Ovary (tissue), 9 donors: Measurements from ENCODE around the gene TYW1. TPM values are rescaled to one million over a fixed set of nuclear protein-coding genes. Genes with fewer than 3 reads are reported as not detected.
"Not testable (repeated sequence)": the region's sequence is repeated elsewhere in the genome, so short reads cannot be mapped to it uniquely, and the experiment has no call there.

ENCODE experiments used
- DNase-seq, 5 donors: peaks; one replicate each; pipeline ENCODE4 v3.0.0-alpha.2; 2019 to 2020
- H3K27ac ChIP-seq, 2 donors: fragments of 200-600 bp; one replicate each; pipeline versions ENCODE4 v1.5.1 to v1.8.0; 2019 to 2022
- H3K27me3 ChIP-seq: fragments of 200-600 bp; one replicate; pipeline ENCODE4 v1.8.0; 2022
- H3K36me3 ChIP-seq: fragments of 200-600 bp; sonication (generic); one replicate; pipeline ENCODE4 v1.5.1; 2019
- H3K4me1 ChIP-seq: one replicate; pipeline ENCODE4 v1.8.1; 2013; ENCODE audit warnings: mild to moderate bottlenecking, moderate library complexity; ENCODE audit not compliant: insufficient read depth
- H3K4me3 ChIP-seq: fragments of 200-600 bp; sonication (generic); one replicate; pipeline ENCODE4 v1.5.1; 2017
- H3K9me3 ChIP-seq, 2 donors: fragments of 200-600 bp in 1 of 2; sonication (generic) in 1 of 2; one replicate each; pipeline versions ENCODE4 v1.5.1 to v1.8.1; 2013 to 2019; ENCODE audit warnings: mild to moderate bottlenecking in 1 of 2, moderate library complexity in 1 of 2
- CTCF ChIP-seq, 3 donors: fragments of 450-650 bp in 2 of 3; fragments of 200-600 bp in 1 of 3; IDR thresholded peaks; one replicate each; pipeline versions ENCODE4 v1.5.1 to v1.8.0; 2016 to 2022; ENCODE audit warnings: antibody characterized with exemption in 3 of 3, mild to moderate bottlenecking in 1 of 3
- EP300 ChIP-seq: sonication (generic); formaldehyde crosslinking; IDR thresholded peaks from one replicate; pipeline ENCODE4 v1.6.1; 2017; ENCODE audit warnings: antibody characterized with exemption
- POLR2A ChIP-seq: fragments of 450-650 bp; IDR thresholded peaks from one replicate; pipeline ENCODE4 v1.6.1; 2017; ENCODE audit warnings: antibody characterized with exemption, mild to moderate bottlenecking, moderate library complexity
- WGBS, 3 donors: extraction: QIAGEN DNeasy Blood & Tissue Kit in 1 of 3; methylation state at CpG; one replicate each; pipeline versions ENCODE4 v1.1.5 to v1.1.7; 2013 to 2017; 5-methylcytosine and 5-hydroxymethylcytosine counted together
- intact Hi-C, 4 donors: fragments of 100-400 bp; cut with DNase I; formaldehyde crosslinking; loops; one replicate each; pipeline versions ENCODE4 v1.11.0 to v1.15.1; 2022 to 2023
- microRNA-seq, 3 donors: library from miRNA; unstranded; fragments of <30 nt; microRNA quantifications; one replicate each; pipeline versions ENCODE4 to v1.2.0, GENCODE V29; 2019 to 2020
- polyA plus RNA-seq, 2 donors: library from polyadenylated mRNA; stranded (reverse); fragments of 200-250 nt in 1 of 2; fragments of 350-450 nt in 1 of 2; fragmentation: Illumina TruSeq in 1 of 2; extraction: RNeasy Lipid Tissue Mini Kit (QIAGEN cat#74804) in 1 of 2; gene quantifications; one replicate each; pipeline ENCODE4 v1.2.3, GENCODE V29; 2013 to 2014
- small RNA-seq: library from RNA; depleted of rRNA; stranded (forward); fragments of <200 nt; gene quantifications from one replicate; pipeline ENCODE3, GENCODE V24; 2016
- total RNA-seq, 7 donors: library from RNA; depleted of rRNA in 2 of 7; stranded (reverse); fragments of >200 nt in 2 of 7; fragmentation: NEBNext Ultra II Directional in 3 of 7; extraction: Animal tissue kit (Norgen Biotek cat#: 25700) in 3 of 7; gene quantifications; one replicate each; pipeline versions ENCODE4 v1.1.0 to v1.2.4, GENCODE V29; 2016 to 2023
- donor health status: DM: no; HTN: no; CAD: no; lungs with moderate emphysema.
- donor health status: DM: no; HTN: no; CAD: no.
- donor health status: Bipolar disorder and iron deficiency.
- donor health status: DM: yes; HTN: yes; CAD: no.
- donor health status: DM: no; HTN: no; CAD: no.
- donor health status: DM: yes; HTN: yes; CAD: no.

TYW1 gene
- total and polyA plus RNA-seq, 9 donors, result 17.3 to 45.6 (median 22.4) TPM

GRCh38 chr7:67266070-67266469, 269.4 kb downstream of the TYW1 start:
- H3K4me3 ChIP-seq, intact Hi-C loops, DNase-seq, H3K4me1 ChIP-seq, H3K9me3 ChIP-seq, H3K27me3 ChIP-seq, H3K36me3 ChIP-seq, H3K27ac ChIP-seq: not testable (repeated sequence)
- 79 to 86% (median 82%) methylated on average over 3 of the region's 3 CpGs for WGBS, 3 donors

DNA sequence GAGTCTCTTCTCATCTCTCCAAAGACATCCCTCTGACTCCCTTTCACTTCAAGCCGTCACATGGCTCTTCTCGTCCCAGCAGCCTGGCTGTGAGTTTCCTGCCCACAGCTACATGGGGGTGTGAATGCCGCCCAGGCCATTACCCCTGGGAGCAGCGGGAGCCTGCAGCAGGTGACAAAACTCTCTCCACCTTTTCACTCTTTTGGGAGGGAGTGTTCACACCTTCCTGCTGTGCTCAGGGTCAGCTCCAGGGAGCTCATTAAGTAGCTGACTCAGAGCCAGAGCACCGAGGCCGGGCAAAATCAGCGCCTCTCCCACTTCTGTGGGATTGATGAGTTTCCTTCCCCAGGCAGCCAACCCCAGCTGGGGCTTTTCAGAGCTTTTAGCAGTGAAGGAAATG, 271.3 kb downstream of the TYW1 start:
- intact Hi-C loops, result no loop called here
- Histone ChIP-seq H3K9me3 (no peaks in the 10 kb centered on the region), H3K36me3 (no peaks in the 10 kb centered on the region), H3K4me1 (no peaks in the 10 kb centered on the region), H3K4me3 (no peak overlapping the region), H3K27ac (no peak overlapping the region), H3K27me3 (no peaks in the 10 kb centered on the region)
- DNase-seq, result peak in 1 of 5 donors; percentile 12
- TF ChIP-seq EP300 (no peak), CTCF (IDR thresholded peaks at IDR 0.05) (no peak), POLR2A (no peak)
- WGBS, 3 donors, result 38 to 53% (median 50%) methylated on average over 7 of the region's 7 CpGs

- DNase-seq, H3K36me3 ChIP-seq, H3K4me1 ChIP-seq, H3K9me3 ChIP-seq, H3K27ac ChIP-seq, H3K4me3 ChIP-seq, intact Hi-C loops, H3K27me3 ChIP-seq: not testable (repeated sequence)
- WGBS, 3 donors, result 93 to 96% (median 96%) methylated on average over 2 of the region's 2 CpGs
These were observed 273.3 kb downstream of the TYW1 start for GRCh38 chr7:67269916-67270315.

Small RNA genes within 50 kb of the gene (microRNA-seq; reads per million reads assigned to microRNA genes)
- 0 reads per million in 3 donors for gene MIR4650-1

Small RNA genes within 50 kb of the gene (small RNA-seq; reads per million reads assigned to genes)
- gene AC073089.1, result not detected
- not detected for gene MIR4650-1
- gene RN7SL43P, result not detected

Other genes with a start within 250 kb of the TYW1 start
- gene TMEM248, start 75.6 kb upstream of the TYW1 start, total RNA-seq, result 100 to 1,000 TPM in 5 of 7 donors, 10 to 100 TPM in 2; 71.9 to 118 (median 102) TPM
- 10 to 100 TPM; 51.8 to 76.6 TPM for gene TMEM248, start 75.6 kb upstream of the TYW1 start, polyA plus RNA-seq
- 100 to 1,000 TPM in 4 of 7 donors, 10 to 100 TPM in 3; 70.7 to 123 (median 108) TPM for gene SBDS, start 1.2 kb upstream of the TYW1 start, total RNA-seq
- gene SBDS, start 1.2 kb upstream of the TYW1 start, polyA plus RNA-seq, result 100 to 1,000 TPM; 119 to 157 TPM